ENCODE data around the gene PKD2.
"Not testable (repeated sequence)": the region's sequence is repeated elsewhere in the genome, so short reads cannot be mapped to it uniquely, and the experiment has no call there.

PKD2 gene

GRCh38 chr4:88078579-88078978 lies 71.1 kb downstream of the PKD2 start:
- no peak for DNase-seq

DNA sequence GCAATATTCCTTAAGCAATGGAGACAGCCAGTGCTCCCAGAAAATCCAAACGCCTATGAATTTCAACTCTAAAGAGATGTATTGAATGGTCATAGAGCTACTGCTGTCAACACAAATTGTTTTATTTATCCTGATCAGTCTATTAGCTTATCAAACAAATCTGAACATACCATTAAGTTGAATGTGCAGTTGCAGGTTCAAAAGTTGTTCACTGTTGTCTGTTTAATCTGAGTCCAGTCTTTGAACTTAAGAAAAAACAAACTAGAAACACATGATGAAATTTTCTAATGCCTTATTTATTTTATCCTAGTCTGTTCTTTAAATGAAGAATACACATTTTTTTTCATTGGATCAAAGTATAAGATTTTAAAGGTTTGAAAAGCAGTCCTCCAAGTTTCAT lies 73.2 kb downstream of the PKD2 start:
- no peak for DNase-seq

GRCh38 chr4:88087004-88087403 lies 79.6 kb downstream of the PKD2 start:
- no peak for DNase-seq

DNA sequence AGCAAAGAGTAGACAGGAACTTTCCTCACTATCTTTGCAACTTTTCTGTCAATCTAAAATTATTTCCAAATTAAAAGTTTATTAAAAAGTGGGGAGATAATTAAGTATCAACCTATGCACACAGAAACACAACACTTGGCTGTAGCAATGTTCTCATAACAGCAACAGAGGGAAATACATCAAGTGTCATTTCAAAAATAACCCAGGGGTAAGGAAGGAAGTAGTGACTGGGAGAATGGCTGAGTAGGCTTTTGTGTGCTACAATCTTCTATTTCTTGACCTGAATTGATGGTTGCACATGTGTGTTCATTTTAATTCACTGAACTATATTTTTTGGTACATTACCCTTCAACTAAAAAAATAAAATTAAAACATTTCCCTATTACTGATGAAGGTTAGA lies 83.5 kb downstream of the PKD2 start:
- DNase-seq = no peak

GRCh38 chr4:88091378-88091777 lies 83.9 kb downstream of the PKD2 start:
- no peak for DNase-seq

DNA sequence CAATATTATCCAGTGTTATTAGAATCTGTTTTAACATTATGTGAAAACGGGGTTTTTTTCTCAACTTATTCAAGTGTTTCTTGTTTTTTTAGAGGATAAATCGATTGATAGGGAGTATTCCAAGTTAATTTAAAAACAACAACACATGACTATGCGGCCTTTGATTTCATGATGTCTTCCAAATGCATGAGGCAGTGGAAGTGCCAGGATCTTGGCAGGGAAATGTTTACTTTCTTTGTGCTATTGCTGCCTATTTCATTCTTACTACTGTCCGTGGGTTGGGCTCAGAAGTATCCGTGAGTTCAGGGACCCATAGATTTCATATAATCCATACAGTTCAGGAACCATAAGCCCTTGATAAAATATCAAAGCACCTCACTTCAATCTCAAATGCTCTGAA lies 86.4 kb downstream of the PKD2 start:
- DNase-seq = no peak

GRCh38 chr4:88097301-88097700 lies 89.9 kb downstream of the PKD2 start:
- DNase-seq = no peak

GRCh38 chr4:88097781-88098180 lies 90.3 kb downstream of the PKD2 start:
- DNase-seq = no peak

GRCh38 chr4:88098993-88099752 lies 91.7 kb downstream of the PKD2 start:
- DNase-seq = no peak

DNA sequence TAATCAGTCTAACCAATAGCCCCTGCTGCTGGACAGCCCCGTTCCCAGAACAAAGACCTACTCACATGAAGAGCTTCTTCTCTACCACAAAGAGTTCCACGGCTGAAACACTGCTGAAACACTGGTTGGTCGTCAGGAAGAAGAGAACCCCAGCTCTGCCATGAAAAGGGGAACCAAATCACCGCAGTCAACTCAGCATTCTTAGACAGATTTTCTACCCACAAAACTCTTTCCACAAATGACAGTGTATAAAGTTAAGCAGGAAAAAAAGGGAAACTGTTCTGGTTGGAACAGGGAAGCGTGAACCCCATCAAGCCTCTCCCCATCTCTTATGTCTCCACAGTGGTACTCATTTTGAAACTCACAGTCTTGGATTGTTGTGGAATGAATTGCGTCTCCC lies 93.7 kb downstream of the PKD2 start:
- DNase-seq = no peak

DNA sequence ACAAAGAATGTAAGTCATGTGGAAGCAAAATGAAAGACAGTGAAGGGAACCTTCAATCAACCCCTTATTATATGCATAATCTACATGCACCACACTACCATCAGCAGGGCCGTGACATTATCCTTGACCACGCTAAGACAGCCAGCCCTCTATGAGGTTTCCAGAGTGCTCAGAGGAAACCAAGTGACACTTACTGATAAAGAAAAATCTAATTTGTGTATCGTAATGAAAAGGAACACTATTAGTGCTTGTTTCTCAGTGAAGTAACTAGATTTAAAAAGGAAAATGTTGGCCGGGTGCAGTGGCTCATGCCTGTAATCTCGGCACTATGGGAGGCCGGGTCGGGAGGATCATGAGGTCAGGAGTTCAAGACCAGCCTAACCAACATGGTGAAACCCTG lies 94.6 kb downstream of the PKD2 start:
- no peak for DNase-seq

GRCh38 chr4:88104902-88105610 lies 97.6 kb downstream of the PKD2 start:
- no peak for DNase-seq

- DNase-seq = no peak
Measured at GRCh38 chr4:88106205-88106604, 98.8 kb downstream of the PKD2 start.

DNA sequence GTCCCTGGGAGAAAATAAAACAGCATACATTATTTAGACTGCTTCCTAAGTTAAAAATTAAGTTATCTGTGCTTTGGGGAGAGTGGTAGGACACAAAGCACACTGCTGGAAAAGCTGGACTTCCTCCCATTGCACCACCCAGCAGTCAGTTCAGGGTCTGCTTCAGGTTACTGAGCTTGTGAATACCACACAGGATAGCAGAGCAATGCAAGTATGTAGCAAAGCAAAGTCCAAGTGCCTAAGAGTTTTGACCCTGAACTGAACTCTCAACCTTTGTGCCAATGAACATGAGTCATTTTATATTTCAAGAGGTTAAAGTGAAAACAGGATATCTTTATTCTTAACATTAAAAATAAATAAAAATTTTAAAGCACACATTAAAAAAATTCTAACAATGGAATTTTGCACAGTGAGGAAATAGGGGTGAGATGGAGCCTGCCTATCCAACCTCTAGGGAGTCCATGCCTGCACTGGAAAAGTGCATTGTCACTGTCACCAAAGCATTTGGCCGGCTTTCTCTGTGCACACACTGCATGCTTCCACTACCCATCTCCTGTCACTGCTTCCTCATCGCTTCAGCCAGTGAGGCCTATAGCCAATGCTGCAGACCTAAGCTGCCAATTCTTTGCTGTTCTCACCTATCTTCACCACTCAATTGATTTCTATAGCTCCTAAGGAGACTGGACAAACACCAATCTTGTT lies 100.1 kb downstream of the PKD2 start:
- no peak for DNase-seq

GRCh38 chr4:88108108-88108465 lies 100.7 kb downstream of the PKD2 start:
- not testable (repeated sequence) for DNase-seq

GRCh38 chr4:88108747-88109122 lies 101.3 kb downstream of the PKD2 start:
- DNase-seq = no peak

DNA sequence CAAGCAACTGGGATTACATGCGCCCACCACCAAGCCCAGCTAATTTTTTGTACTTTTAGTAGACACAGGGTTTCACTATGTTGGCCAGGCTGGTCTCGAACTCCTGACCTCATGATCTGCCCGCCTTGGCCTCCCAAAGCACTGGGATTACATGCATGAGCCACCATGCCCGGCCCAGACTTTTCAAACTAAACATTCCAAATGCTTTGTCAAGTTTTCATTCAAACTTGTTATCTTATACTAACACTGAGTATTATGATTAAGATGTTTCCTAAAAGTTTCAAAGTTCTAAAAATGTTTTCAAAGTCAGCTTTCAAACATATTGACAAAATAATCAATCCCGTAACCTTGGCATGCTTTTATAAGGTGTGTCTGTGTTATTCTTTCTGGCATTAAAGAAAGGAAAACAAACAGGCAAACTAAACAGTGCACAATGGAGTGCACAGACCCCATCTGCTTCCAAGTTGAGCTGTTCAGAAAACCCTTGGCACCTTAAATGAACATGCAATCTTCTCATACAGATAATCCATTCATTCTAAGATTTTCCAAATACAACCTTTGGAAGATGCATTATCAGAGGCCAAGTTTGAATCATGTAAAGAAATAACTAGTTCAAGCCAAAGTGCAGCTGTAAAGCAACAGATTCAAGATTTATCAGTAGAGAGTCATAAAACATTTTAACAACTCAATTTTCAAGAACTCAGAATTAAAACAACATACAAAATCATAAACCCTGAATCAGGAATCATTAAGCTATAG lies 101.9 kb downstream of the PKD2 start:
- DNase-seq = no peak

GRCh38 chr4:88110826-88111225 lies 103.4 kb downstream of the PKD2 start:
- DNase-seq = no peak

DNA sequence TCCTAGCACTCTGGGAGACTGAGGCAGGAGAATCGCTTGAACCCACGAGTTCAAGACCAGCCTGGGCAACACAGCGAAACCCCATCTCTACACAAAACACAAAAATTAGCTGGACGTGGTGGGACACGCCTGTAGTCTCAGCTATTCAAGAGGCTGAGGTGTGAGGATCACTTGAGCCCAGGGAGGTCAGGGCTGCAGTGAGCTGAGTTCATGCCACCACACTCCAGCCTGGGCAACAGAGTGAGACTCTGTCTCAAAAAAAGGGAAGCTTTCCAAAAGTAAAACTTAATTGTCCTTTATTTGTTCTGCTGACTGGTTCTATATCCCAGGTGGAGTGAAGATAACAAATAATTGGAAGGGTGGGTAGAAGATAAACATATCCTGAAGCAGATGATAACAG lies 105.4 kb downstream of the PKD2 start:
- no peak for DNase-seq

GRCh38 chr4:88115587-88115986 lies 108.2 kb downstream of the PKD2 start:
- no peak for DNase-seq

GRCh38 chr4:88119943-88120342 lies 112.5 kb downstream of the PKD2 start:
- DNase-seq = no peak

DNA sequence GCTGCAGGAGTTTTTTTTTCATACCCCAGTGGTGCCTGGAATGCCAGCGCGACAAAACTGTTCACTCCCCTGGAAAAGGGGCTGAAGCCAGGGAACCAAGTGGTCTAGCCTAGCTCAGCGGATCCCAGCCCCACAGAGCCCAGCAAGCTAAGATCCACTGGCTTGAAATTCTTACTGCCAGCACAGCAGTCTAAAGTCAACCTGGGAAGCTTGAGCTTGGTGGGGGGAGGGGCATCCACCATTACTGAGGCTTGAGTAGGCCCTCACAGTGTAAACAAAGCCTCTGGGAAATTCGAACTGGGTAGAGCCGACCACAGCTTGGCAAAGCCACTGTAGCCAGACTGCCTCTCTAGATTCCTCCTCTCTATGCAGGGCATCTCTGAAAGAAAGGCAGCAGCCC lies 114.8 kb downstream of the PKD2 start:
- not testable (repeated sequence) for DNase-seq
